K562 (cell line): ENCODE data around the gene ALPP.
"Not testable (repeated sequence)": the region's sequence is repeated elsewhere in the genome, so short reads cannot be mapped to it uniquely, and the experiment has no call there.

ENCODE experiments used
- CBX5 ChIP-seq: IDR thresholded peaks from 2 replicates; pipeline ENCODE4 v1.6.1; 2014; ENCODE audit warnings: low read depth, borderline replicate concordance
- CEBPB ChIP-seq: fragments of 450-650 bp; IDR thresholded peaks from 2 replicates; pipeline ENCODE4 v1.6.1; 2016; ENCODE audit warnings: missing genetic modification characterization, missing compliant biosample characterization
- GABPA ChIP-seq: fragments of 200-800 bp; sonication (Bioruptor generic); conservative IDR thresholded peaks from 2 replicates; pipeline ENCODE4 v1.6.1; 2016; ENCODE audit warnings: low read depth, missing genetic modification characterization, missing compliant biosample characterization
- HNRNPLL ChIP-seq: fragments of 200-400 bp; formaldehyde crosslinking; IDR thresholded peaks from 2 replicates; pipeline ENCODE4 v1.6.1; 2017; ENCODE audit warnings: low read length, low read depth, mild to moderate bottlenecking; ENCODE audit not compliant: poor library complexity, severe bottlenecking
- NR1H2 ChIP-seq: sonication (generic); formaldehyde crosslinking; IDR thresholded peaks from 2 replicates; pipeline ENCODE4 v1.4.0; 2020; ENCODE audit warnings: mild to moderate bottlenecking, missing genetic modification reagents
- PML ChIP-seq: IDR thresholded peaks from 2 replicates; pipeline ENCODE4 v1.6.1; 2012; ENCODE audit warnings: low read length, inconsistent platforms
- RBM34 ChIP-seq: fragments of 200-400 bp; formaldehyde crosslinking; IDR thresholded peaks from 2 replicates; pipeline ENCODE4 v1.6.1; 2018; ENCODE audit warnings: low read length, borderline replicate concordance; ENCODE audit not compliant: insufficient read depth
- SMAD4 ChIP-seq: fragments of 250-450 bp; sonication (Bioruptor Pico); conservative IDR thresholded peaks from 2 replicates; pipeline ENCODE4 v1.8.0; 2021; ENCODE audit warnings: inconsistent platforms, mild to moderate bottlenecking, moderate library complexity
- SMC3 ChIP-seq: conservative IDR thresholded peaks from 2 replicates; pipeline ENCODE4 v1.6.1; 2011; ENCODE audit warnings: low read depth, low read length, improper control_type of control experiment; ENCODE audit not compliant: insufficient read depth
- ZNF431 ChIP-seq: sonication (generic); formaldehyde crosslinking; IDR thresholded peaks from 2 replicates; pipeline ENCODE4 v1.8.0; 2022; ENCODE audit warnings: mild to moderate bottlenecking, missing genetic modification reagents
- TF ChIP-seq, protein P1 (sequence below), 3 experiments: IDR thresholded peaks in 2 of 3; conservative IDR thresholded peaks in 1 of 3; 2 replicates each; pipeline ENCODE4 v1.5.1; 2011 to 2012; ENCODE audit warnings: low read length in 3 of 3, mild to moderate bottlenecking in 3 of 3, control low read depth in 2 of 3, improper control_type of control experiment in 1 of 3, inconsistent platforms in 1 of 3, low read depth in 1 of 3, mixed read lengths in 1 of 3, moderate library complexity in 1 of 3; ENCODE audit not compliant: insufficient read depth in 2 of 3

DNA sequence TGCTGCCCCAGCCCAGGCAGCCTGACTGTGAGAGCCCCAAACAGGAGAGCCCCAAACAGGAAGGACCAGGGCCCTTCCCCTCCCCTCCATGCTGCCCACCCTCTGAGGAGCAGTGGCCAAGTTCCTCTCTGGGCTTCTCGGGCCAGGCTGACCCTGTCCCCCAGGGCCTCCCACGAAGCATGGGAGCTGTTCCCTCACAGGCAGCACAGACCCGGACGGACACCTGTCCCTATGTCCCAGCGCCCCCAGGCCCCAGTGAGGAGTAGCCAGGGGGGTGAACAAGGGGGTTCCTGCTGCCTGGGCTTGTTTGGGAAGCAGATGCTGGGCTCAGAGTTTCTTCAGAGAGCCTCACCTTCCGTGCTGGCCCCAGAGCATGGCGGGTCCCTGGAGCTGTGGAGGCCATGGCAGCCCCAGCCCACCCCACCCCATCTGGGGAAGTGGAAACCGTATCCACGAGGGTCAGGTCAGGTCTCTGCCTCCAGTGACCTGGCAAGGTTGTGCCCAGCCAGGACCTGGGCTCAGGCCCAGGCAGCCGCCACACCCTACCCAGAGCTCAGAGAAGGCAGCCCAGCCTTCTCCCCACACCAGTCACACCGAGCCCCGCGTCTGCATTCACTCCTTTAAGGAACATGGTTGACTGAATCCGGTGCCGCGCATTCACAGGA, 40.3 kb upstream of the ALPP start:
- TF ChIP-seq ZNF431 (CRISPR knock-in tag); NR1H2 (CRISPR knock-in tag); GABPA; HNRNPLL; SMC3; CEBPB; PML; SMAD4 (CRISPR knock-in tag); RBM34; CBX5: not testable (repeated sequence)
- TF ChIP-seq, protein P1, sequence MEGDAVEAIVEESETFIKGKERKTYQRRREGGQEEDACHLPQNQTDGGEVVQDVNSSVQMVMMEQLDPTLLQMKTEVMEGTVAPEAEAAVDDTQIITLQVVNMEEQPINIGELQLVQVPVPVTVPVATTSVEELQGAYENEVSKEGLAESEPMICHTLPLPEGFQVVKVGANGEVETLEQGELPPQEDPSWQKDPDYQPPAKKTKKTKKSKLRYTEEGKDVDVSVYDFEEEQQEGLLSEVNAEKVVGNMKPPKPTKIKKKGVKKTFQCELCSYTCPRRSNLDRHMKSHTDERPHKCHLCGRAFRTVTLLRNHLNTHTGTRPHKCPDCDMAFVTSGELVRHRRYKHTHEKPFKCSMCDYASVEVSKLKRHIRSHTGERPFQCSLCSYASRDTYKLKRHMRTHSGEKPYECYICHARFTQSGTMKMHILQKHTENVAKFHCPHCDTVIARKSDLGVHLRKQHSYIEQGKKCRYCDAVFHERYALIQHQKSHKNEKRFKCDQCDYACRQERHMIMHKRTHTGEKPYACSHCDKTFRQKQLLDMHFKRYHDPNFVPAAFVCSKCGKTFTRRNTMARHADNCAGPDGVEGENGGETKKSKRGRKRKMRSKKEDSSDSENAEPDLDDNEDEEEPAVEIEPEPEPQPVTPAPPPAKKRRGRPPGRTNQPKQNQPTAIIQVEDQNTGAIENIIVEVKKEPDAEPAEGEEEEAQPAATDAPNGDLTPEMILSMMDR (IDR thresholded peaks at IDR 0.05 in 2 of 3, conservative IDR thresholded peaks at IDR 0.05 in 1 of 3; ENCODE audit: insufficient read depth in 2 of 3, low read depth in 1 of 3, low read length in 3 of 3), result not testable (repeated sequence)
